ENCODE data around the gene ARHGAP10.

Gene ARHGAP10

GRCh38 chr4:147963839-147964238, 232.0 kb downstream of the ARHGAP10 start:
- Histone ChIP-seq H3K27me3 (no peaks in the 10 kb centered on the region), H3K36me3 (peaks cover 7% of the 10 kb centered on the region; the same call in 1 of the 2 replicates), H3K9me3 (no peaks in the 10 kb centered on the region), H3K4me1 (peaks cover 7% of the 10 kb centered on the region; the same call in 1 of the 2 replicates), H3K4me3 (ENCODE audit: low read depth, low read length) (no peak overlapping the region)
- DNase-seq = no peak
- TF ChIP-seq, protein P1, sequence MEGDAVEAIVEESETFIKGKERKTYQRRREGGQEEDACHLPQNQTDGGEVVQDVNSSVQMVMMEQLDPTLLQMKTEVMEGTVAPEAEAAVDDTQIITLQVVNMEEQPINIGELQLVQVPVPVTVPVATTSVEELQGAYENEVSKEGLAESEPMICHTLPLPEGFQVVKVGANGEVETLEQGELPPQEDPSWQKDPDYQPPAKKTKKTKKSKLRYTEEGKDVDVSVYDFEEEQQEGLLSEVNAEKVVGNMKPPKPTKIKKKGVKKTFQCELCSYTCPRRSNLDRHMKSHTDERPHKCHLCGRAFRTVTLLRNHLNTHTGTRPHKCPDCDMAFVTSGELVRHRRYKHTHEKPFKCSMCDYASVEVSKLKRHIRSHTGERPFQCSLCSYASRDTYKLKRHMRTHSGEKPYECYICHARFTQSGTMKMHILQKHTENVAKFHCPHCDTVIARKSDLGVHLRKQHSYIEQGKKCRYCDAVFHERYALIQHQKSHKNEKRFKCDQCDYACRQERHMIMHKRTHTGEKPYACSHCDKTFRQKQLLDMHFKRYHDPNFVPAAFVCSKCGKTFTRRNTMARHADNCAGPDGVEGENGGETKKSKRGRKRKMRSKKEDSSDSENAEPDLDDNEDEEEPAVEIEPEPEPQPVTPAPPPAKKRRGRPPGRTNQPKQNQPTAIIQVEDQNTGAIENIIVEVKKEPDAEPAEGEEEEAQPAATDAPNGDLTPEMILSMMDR (IDR thresholded peaks at IDR 0.05; ENCODE audit: low read depth, low read length) = no peak

DNA sequence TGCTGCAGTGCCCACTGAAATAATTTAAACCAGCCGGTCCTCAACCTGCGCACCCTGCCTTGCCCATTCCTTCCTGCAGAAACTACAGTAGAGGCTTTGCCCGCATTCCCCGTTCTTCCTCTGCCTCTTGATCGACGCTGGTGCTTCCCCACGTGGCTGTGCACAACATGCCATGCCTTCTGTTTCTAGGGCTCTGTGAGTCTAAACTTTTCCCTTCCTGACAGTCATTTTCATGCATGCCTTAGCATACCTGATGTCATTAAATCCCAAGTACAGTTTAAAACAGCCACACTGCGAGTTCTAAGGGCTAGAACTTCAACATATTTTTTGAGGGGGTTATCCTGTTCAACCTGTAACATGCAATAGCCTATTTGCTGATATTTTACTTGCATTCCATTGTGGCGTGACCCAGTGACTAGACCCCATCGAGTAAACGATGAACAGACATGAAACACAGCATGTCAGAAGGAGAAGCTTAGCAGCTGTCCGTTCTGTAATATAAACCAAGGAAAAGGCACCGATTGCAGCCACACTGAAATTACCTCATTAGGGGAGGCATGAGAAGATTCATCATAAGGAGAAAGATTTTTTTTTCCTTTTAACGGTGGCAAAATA, 232.5 kb downstream of the ARHGAP10 start:
- Histone ChIP-seq H3K27me3 (no peaks in the 10 kb centered on the region), H3K4me3 (ENCODE audit: low read depth, low read length) (no peak overlapping the region), H3K9me3 (no peaks in the 10 kb centered on the region)

GRCh38 chr4:147965056-147965455, 233.2 kb downstream of the ARHGAP10 start:
- peaks cover 7% of the 10 kb centered on the region; the same call in 1 of the 2 replicates for H3K36me3 ChIP-seq
- peaks cover 14% of the 10 kb centered on the region; the same call in 1 of the 2 replicates for H3K4me1 ChIP-seq
- no peaks in the 10 kb centered on the region for H3K9me3 ChIP-seq
- no peaks in the 10 kb centered on the region for H3K27me3 ChIP-seq
- no peak overlapping the region for H3K4me3 ChIP-seq (ENCODE audit: low read depth, low read length)
- no peak for DNase-seq
- TF ChIP-seq, protein P1 (IDR thresholded peaks at IDR 0.05; ENCODE audit: low read depth, low read length) = no peak

More for the DNA sequence above, 232.5 kb downstream of the ARHGAP10 start:
- no peak for DNase-seq
- TF ChIP-seq, protein P1 (IDR thresholded peaks at IDR 0.05; ENCODE audit: low read depth, low read length) = no peak
- peaks cover 7% of the 10 kb centered on the region; the same call in 1 of the 2 replicates for H3K36me3 ChIP-seq
- H3K4me1 ChIP-seq = peaks cover 10% of the 10 kb centered on the region; the same call in 1 of the 2 replicates

DNA sequence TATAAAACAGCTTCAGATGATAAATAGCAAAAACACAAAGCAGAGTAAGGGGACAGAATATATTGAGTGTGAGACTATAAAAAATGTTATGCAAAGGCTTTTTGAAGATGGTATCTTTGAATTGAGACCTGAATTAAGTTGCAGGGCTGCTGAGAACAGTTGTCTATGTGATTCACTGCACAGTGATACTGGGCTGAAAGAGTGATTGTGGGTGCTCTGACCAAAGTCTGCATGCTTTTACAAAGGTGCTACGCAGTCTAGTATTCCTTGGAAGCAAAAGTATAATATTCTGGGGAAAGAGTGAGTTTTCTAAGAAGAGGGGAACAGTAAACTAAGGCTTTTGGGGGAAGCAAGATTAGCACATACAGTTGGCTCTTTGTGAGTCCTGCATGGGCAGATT, 234.0 kb downstream of the ARHGAP10 start:
- H3K4me3 ChIP-seq (ENCODE audit: low read depth, low read length) = no peak overlapping the region
- H3K27me3 ChIP-seq = no peaks in the 10 kb centered on the region
- H3K36me3 ChIP-seq = peaks cover 7% of the 10 kb centered on the region; the same call in 1 of the 2 replicates
- TF ChIP-seq, protein P1 (IDR thresholded peaks at IDR 0.05; ENCODE audit: low read depth, low read length) = no peak
- peaks cover 14% of the 10 kb centered on the region; the same call in 1 of the 2 replicates for H3K4me1 ChIP-seq
- no peaks in the 10 kb centered on the region for H3K9me3 ChIP-seq
- no peak for DNase-seq

DNA sequence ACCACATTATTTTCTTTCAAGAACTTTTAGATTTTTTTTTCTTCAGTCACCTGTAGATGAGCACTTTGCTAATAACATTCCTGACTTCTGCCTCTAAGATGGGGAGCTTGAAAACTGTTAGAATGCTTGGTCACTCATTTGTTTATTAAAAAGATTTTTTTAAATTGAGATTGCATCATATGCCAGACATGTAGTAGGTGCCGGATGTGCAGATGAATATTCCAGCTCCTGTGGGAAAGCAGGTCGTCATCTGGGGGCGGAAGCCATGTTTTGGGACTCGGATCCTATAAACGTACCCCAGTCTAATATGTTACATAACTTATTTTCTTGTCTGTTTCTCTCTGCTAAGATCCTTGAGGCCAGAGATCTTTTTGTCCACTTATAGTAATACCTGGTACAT, 236.8 kb downstream of the ARHGAP10 start:
- Histone ChIP-seq H3K36me3 (peaks cover 13% of the 10 kb centered on the region), H3K9me3 (no peaks in the 10 kb centered on the region), H3K4me1 (peaks cover 14% of the 10 kb centered on the region; the same call in 1 of the 2 replicates), H3K4me3 (ENCODE audit: low read depth, low read length) (no peak overlapping the region), H3K27me3 (no peaks in the 10 kb centered on the region)
- TF ChIP-seq, protein P1 (IDR thresholded peaks at IDR 0.05; ENCODE audit: low read depth, low read length) = no peak
- no peak for DNase-seq
